Trophoblast cell (in vitro differentiated cells and primary cell): ENCODE results near the gene CRP.

Source experiments
- DNase-seq, 2 donors: peaks; one replicate each; pipeline ENCODE4 v3.0.0-alpha.2; 2016
- H2AFZ ChIP-seq: 2 replicates; pipeline ENCODE4 v1.6.1; 2013; ENCODE audit warnings: low read length, moderate library complexity, mild to moderate bottlenecking; ENCODE audit not compliant: insufficient read depth, poor library complexity
- H2AK5ac ChIP-seq: 2 replicates; pipeline ENCODE4 v1.6.1; 2013; ENCODE audit warnings: mild to moderate bottlenecking, low read length
- H2BK120ac ChIP-seq: 2 replicates; pipeline ENCODE4 v1.6.1; 2013; ENCODE audit warnings: low read length, mild to moderate bottlenecking, moderate library complexity; ENCODE audit not compliant: insufficient read depth, poor library complexity
- H2BK12ac ChIP-seq: 2 replicates; pipeline ENCODE4 v1.6.1; 2013; ENCODE audit warnings: mild to moderate bottlenecking, low read length, moderate library complexity
- H2BK5ac ChIP-seq: 2 replicates; pipeline ENCODE4 v1.6.1; 2013; ENCODE audit warnings: low read length, low read depth, moderate library complexity, mild to moderate bottlenecking; ENCODE audit not compliant: poor library complexity
- H3K14ac ChIP-seq: 2 replicates; pipeline ENCODE4 v1.6.1; 2013; ENCODE audit warnings: mild to moderate bottlenecking, low read length
- H3K18ac ChIP-seq: 2 replicates; pipeline ENCODE4 v1.6.1; 2013; ENCODE audit warnings: mild to moderate bottlenecking, low read length
- H3K23ac ChIP-seq: 2 replicates; pipeline ENCODE4 v1.6.1; 2013; ENCODE audit warnings: low read length
- H3K27ac ChIP-seq: 2 replicates; pipeline ENCODE4 v1.5.1; 2013; ENCODE audit warnings: low read depth, mild to moderate bottlenecking, inconsistent platforms, low read length, moderate library complexity
- H3K27me3 ChIP-seq: 2 replicates; pipeline ENCODE4 v1.6.1; 2013; ENCODE audit warnings: inconsistent platforms, mild to moderate bottlenecking, low read length, moderate library complexity; ENCODE audit not compliant: insufficient read depth
- H3K36me3 ChIP-seq, 2 experiments: 1 replicate in 1 of 2; 2 replicates in 1 of 2; pipeline ENCODE4 v1.6.1; 2013; ENCODE audit warnings: low read length in 2 of 2, mild to moderate bottlenecking in 2 of 2, moderate library complexity in 1 of 2; ENCODE audit not compliant: insufficient read depth in 2 of 2, control insufficient read depth in 1 of 2
- H3K4ac ChIP-seq: 2 replicates; pipeline ENCODE4 v1.6.1; 2013; ENCODE audit warnings: low read depth, mild to moderate bottlenecking, low read length, moderate library complexity
- H3K4me1 ChIP-seq, 2 experiments: 1 replicate in 1 of 2; 2 replicates in 1 of 2; pipeline ENCODE4 v1.6.1; 2013; ENCODE audit warnings: low read length in 2 of 2, mild to moderate bottlenecking in 2 of 2, moderate library complexity in 1 of 2; ENCODE audit not compliant: insufficient read depth in 2 of 2, control insufficient read depth in 1 of 2
- H3K4me2 ChIP-seq: 2 replicates; pipeline ENCODE4 v1.6.1; 2013; ENCODE audit warnings: inconsistent platforms, mild to moderate bottlenecking, low read length, moderate library complexity
- H3K4me3 ChIP-seq: 2 replicates; pipeline ENCODE4 v1.5.1; 2013; ENCODE audit warnings: mild to moderate bottlenecking, low read depth, low read length, inconsistent platforms
- H3K79me1 ChIP-seq: one replicate; pipeline ENCODE4 v1.6.1; 2013; ENCODE audit warnings: low read length
- H3K79me2 ChIP-seq: 2 replicates; pipeline ENCODE4 v1.6.1; 2013; ENCODE audit warnings: low read length, mild to moderate bottlenecking; ENCODE audit not compliant: control insufficient read depth, insufficient read depth, poor library complexity
- H3K9ac ChIP-seq: 2 replicates; pipeline ENCODE4 v1.6.1; 2013; ENCODE audit warnings: mild to moderate bottlenecking, low read length
- H3K9me3 ChIP-seq: 2 replicates; pipeline ENCODE4 v1.6.1; 2013; ENCODE audit warnings: low read depth, mild to moderate bottlenecking, control low read depth, inconsistent platforms, low read length; ENCODE audit not compliant: insufficient read depth
- H4K12ac ChIP-seq: 2 replicates; pipeline ENCODE4 v1.6.1; 2013; ENCODE audit warnings: low read depth, mild to moderate bottlenecking, low read length, moderate library complexity
- H4K8ac ChIP-seq: 2 replicates; pipeline ENCODE4 v1.6.1; 2013; ENCODE audit warnings: low read depth, mild to moderate bottlenecking, low read length, moderate library complexity
- H4K91ac ChIP-seq: one replicate; pipeline ENCODE4 v1.6.1; 2013; ENCODE audit warnings: low read depth, mild to moderate bottlenecking, low read length, moderate library complexity
- WGBS: extraction: QIAGEN DNeasy Blood & Tissue Kit; methylation state at CpG from one replicate; pipeline ENCODE4 v1.1.7; 2013; ENCODE audit warnings: missing lambda C conversion rate; ENCODE audit not compliant: insufficient read length, insufficient coverage; ENCODE audit errors: extremely low coverage; 5-methylcytosine and 5-hydroxymethylcytosine counted together

The CRP gene

DNA sequence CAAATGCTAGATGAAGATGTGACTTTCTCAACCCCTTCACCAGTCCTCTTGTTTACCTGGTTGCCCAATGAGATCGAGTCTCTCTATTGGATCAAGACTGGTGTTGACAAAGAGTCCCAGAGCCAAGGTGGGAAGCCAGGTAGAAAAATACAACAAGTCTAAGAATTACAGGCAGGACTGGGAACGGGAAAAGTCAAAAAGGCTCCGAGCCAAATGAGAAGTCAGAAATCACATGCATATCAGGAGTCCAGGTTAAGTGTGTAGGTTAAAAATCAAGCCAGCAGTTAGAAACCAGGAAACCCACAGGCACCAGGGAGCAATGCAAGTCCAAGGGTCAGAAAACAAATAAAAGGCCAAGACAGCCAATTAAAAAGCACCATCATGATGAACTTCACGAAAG lies 39.0 kb upstream of the CRP start:
- no CpG with 5 or more reads among the region's 4 CpGs for WGBS
- H3K4ac ChIP-seq: no peak overlapping the region

GRCh38 chr1:159752135-159752580 lies 37.8 kb upstream of the CRP start:
- Histone ChIP-seq H3K9ac (no peak overlapping the region), H2AK5ac (no peak overlapping the region), H3K36me3 (no peaks in the 10 kb centered on the region), H3K4me3 (no peak overlapping the region), H3K4me1 (no peaks in the 10 kb centered on the region), H4K91ac (no peak overlapping the region), H3K14ac (no peak overlapping the region), H3K4me2 (no peak overlapping the region), H3K27ac (no peak overlapping the region), H2BK12ac (no peak overlapping the region), H4K12ac (no peak overlapping the region), H3K79me1 (no peaks in the 10 kb centered on the region), H3K4ac (no peak overlapping the region), H3K23ac (no peak overlapping the region), H2BK5ac (no peak overlapping the region), H2AFZ (no peak overlapping the region), H3K18ac (no peak overlapping the region), H4K8ac (no peak overlapping the region), H2BK120ac (no peak overlapping the region), H3K9me3 (no peaks in the 10 kb centered on the region), H3K27me3 (no peaks in the 10 kb centered on the region), H3K79me2 (no peaks in the 10 kb centered on the region)
- no CpG with 5 or more reads among the region's 4 CpGs for WGBS
- DNase-seq: peak; percentile 80 to 99

More for the DNA sequence above, 39.0 kb upstream of the CRP start:
- Histone ChIP-seq H2AK5ac (no peak overlapping the region), H3K27ac (no peak overlapping the region), H4K8ac (no peak overlapping the region), H3K4me1 (no peaks in the 10 kb centered on the region), H3K4me3 (no peak overlapping the region), H3K9ac (no peak overlapping the region), H3K9me3 (no peaks in the 10 kb centered on the region), H2BK5ac (no peak overlapping the region), H3K79me2 (no peaks in the 10 kb centered on the region), H3K27me3 (no peaks in the 10 kb centered on the region), H3K79me1 (no peaks in the 10 kb centered on the region), H2BK120ac (no peak overlapping the region), H3K36me3 (no peaks in the 10 kb centered on the region), H4K12ac (no peak overlapping the region), H2AFZ (no peak overlapping the region), H4K91ac (no peak overlapping the region), H3K14ac (no peak overlapping the region), H3K23ac (no peak overlapping the region), H3K18ac (no peak overlapping the region), H2BK12ac (no peak overlapping the region), H3K4me2 (no peak overlapping the region)
- no peak for DNase-seq

DNA sequence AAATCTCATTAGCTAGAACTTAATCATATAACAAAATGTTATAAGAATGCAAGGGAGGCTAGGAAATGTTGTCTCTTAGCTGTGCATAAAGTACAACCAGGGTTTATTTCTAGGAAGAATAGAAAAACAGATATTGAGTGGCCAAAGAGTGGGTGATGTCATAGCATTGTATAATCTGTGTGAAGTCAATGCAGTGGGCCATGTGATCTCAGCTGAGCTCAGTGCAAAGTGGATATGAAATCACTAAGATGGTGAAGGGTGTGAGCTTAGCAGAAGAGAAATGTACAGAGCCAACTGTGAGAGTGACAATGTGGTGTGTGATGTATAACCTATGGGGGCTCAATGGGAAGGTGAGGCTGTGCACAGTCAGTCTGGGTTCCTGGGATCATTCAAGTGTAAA lies 36.6 kb upstream of the CRP start:
- Histone ChIP-seq H3K4me2 (no peak overlapping the region), H4K12ac (no peak overlapping the region), H2BK120ac (no peak overlapping the region), H3K9me3 (no peaks in the 10 kb centered on the region), H3K18ac (no peak overlapping the region), H4K91ac (no peak overlapping the region), H3K79me2 (no peaks in the 10 kb centered on the region), H3K4me3 (no peak overlapping the region), H2BK5ac (no peak overlapping the region), H3K23ac (no peak overlapping the region), H3K27ac (no peak overlapping the region), H2AK5ac (no peak overlapping the region), H3K36me3 (no peaks in the 10 kb centered on the region), H3K9ac (no peak overlapping the region), H3K4me1 (no peaks in the 10 kb centered on the region), H4K8ac (no peak overlapping the region), H2BK12ac (no peak overlapping the region), H3K14ac (no peak overlapping the region), H3K4ac (no peak overlapping the region), H2AFZ (no peak overlapping the region), H3K27me3 (no peaks in the 10 kb centered on the region), H3K79me1 (no peaks in the 10 kb centered on the region)
- DNase-seq: no peak

GRCh38 chr1:159750621-159751020 lies 36.2 kb upstream of the CRP start:
- no peak overlapping the region for H4K12ac ChIP-seq

More at GRCh38 chr1:159750621-159751020, 36.2 kb upstream of the CRP start:
- Histone ChIP-seq H2AK5ac (no peak overlapping the region), H3K27me3 (no peaks in the 10 kb centered on the region), H3K23ac (no peak overlapping the region), H3K4me1 (no peaks in the 10 kb centered on the region), H3K4me3 (no peak overlapping the region), H3K27ac (no peak overlapping the region), H2AFZ (no peak overlapping the region), H3K9ac (no peak overlapping the region), H2BK120ac (no peak overlapping the region), H2BK12ac (no peak overlapping the region), H3K4me2 (no peak overlapping the region), H3K18ac (no peak overlapping the region), H3K9me3 (no peaks in the 10 kb centered on the region), H2BK5ac (no peak overlapping the region), H3K79me1 (no peaks in the 10 kb centered on the region), H3K79me2 (no peaks in the 10 kb centered on the region), H3K36me3 (no peaks in the 10 kb centered on the region), H3K4ac (no peak overlapping the region), H4K8ac (no peak overlapping the region), H4K91ac (no peak overlapping the region), H3K14ac (no peak overlapping the region)
- DNase-seq: no peak
